Activated B cell treated with CpG ODN at 0.5 μM for 24 hours (primary cell): ENCODE measurements around the gene CAMTA1. TPM values are rescaled to one million over a fixed set of nuclear protein-coding genes. Genes with fewer than 3 reads are reported as not detected.
"Not testable (repeated sequence)": the region's sequence is repeated elsewhere in the genome, so short reads cannot be mapped to it uniquely, and the experiment has no call there.

ENCODE experiments used
- ATAC-seq: fragments of 200-7000 bp; cut with Tn5 transposase; one replicate; pipeline ENCODE4 v1.10.0; 2021; ENCODE audit warnings: low read depth, mild to moderate bottlenecking, moderate library complexity
- CTCF ChIA-PET: fragments of 350-600 bp; sonication (Branson Sonifier 250); formaldehyde crosslinking; loops from one replicate; lab custom pipeline; 2021; ENCODE audit warnings: antibody characterized with exemption; lab: Charles Lee
- POLR2A ChIA-PET: fragments of 350-600 bp; sonication (Branson Sonifier 250); formaldehyde crosslinking; loops from one replicate; lab custom pipeline; 2021; ENCODE audit warnings: antibody characterized with exemption; lab: Charles Lee
- DNase-seq: peaks from one replicate; pipeline ENCODE4 v3.0.0; 2022
- H3K27ac Mint-ChIP-seq: one replicate; pipeline ENCODE4 v1.8.0; 2020; ENCODE audit warnings: mixed read lengths
- H3K27me3 Mint-ChIP-seq: one replicate; pipeline ENCODE4 v1.8.0; 2021; ENCODE audit warnings: mixed read lengths
- H3K36me3 Mint-ChIP-seq: one replicate; pipeline ENCODE4 v1.8.0; 2021; ENCODE audit warnings: low read depth, mixed read lengths
- H3K4me1 Mint-ChIP-seq: one replicate; pipeline ENCODE4 v1.8.0; 2021; ENCODE audit warnings: mixed read lengths
- H3K4me3 Mint-ChIP-seq: one replicate; pipeline ENCODE4 v1.8.0; 2020; ENCODE audit warnings: mild to moderate bottlenecking, mixed read lengths
- H3K9me3 Mint-ChIP-seq: one replicate; pipeline ENCODE4 v1.8.0; 2020; ENCODE audit warnings: mixed read lengths
- CTCF ChIP-seq: fragments of 200-600 bp; IDR thresholded peaks from one replicate; pipeline ENCODE4 v1.8.0; 2022; ENCODE audit warnings: antibody characterized with exemption, mild to moderate bottlenecking
- intact Hi-C: fragments of 100-400 bp; cut with micrococcal nuclease; formaldehyde crosslinking; loops from one replicate; pipeline ENCODE4 v1.15.1; 2024
- total RNA-seq: library from RNA; stranded (reverse); gene quantifications from 2 replicates; pipeline ENCODE4 v1.2.3, GENCODE V29; 2022

The CAMTA1 gene
- total RNA-seq, 1 donor from 2014 or later = 49.8 TPM

DNA sequence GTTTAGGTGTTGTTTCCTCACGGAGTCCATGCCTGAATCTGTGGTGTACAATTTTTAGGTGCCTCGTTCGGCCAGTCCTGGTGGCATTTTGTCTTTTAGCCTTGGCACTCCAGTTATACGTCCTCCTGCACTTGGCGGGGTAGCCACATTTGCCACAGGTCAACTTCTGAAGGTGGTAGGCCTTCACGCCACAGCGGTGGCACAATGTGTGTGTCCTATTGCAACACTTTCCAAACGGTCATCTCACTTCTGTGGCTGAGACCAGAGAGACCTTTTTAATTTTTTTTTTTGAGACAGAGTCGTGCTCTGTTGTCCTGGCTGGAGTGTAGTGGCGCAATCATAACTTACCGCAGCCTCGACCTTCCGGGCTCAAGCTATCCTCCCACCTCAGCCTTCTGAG is 49.1 kb downstream of the CAMTA1 start:
- Mint-ChIP-seq H3K4me1 (peaks cover 3% of the 10 kb centered on the region), H3K9me3 (no peaks in the 10 kb centered on the region), H3K27me3 (no peaks in the 10 kb centered on the region), H3K4me3 (no peak overlapping the region), H3K27ac (no peak overlapping the region), H3K36me3 (peaks cover 51% of the 10 kb centered on the region)
- ChIA-PET POLR2A (no interaction called here), CTCF (interaction anchor here (0.7 kb wide), 1 partner anchor 122 kb away, joined by 3 read pairs; no protein-coding TSS in a partner anchor)
- no peak for TF ChIP-seq CTCF
- DNase-seq (no peak), ATAC-seq (no peak)
- intact Hi-C loops = no loop called here

GRCh38 chr1:6835139-6835538 is 49.9 kb downstream of the CAMTA1 start:
- ChIA-PET CTCF (interaction anchor here (1.2 kb wide), 1 partner anchor 10 kb away, joined by 5 read pairs; no protein-coding TSS in a partner anchor), POLR2A (no interaction called here)
- DNase-seq = no peak
- Mint-ChIP-seq H3K27me3 (no peaks in the 10 kb centered on the region), H3K9me3 (no peaks in the 10 kb centered on the region), H3K36me3 (peaks cover 53% of the 10 kb centered on the region), H3K4me3 (no peak overlapping the region), H3K4me1 (peaks cover 6% of the 10 kb centered on the region), H3K27ac (no peak overlapping the region)
- intact Hi-C loops = no loop called here
- no peak for TF ChIP-seq CTCF
- no peak for ATAC-seq

GRCh38 chr1:6842301-6842700 is 57.0 kb downstream of the CAMTA1 start:
- H3K27ac Mint-ChIP-seq = no peak overlapping the region
- H3K9me3 Mint-ChIP-seq = peaks cover 6% of the 10 kb centered on the region
- no peak overlapping the region for H3K4me3 Mint-ChIP-seq
- no peak for ATAC-seq
- intact Hi-C loops = no loop called here
- peaks cover 2% of the 10 kb centered on the region for H3K4me1 Mint-ChIP-seq
- no peak for DNase-seq
- peaks cover 71% of the 10 kb centered on the region for H3K36me3 Mint-ChIP-seq
- ChIA-PET CTCF (no interaction called here), POLR2A (no interaction called here)
- H3K27me3 Mint-ChIP-seq = no peaks in the 10 kb centered on the region
- no peak for TF ChIP-seq CTCF

- DNase-seq, H3K27ac Mint-ChIP-seq, POLR2A ChIA-PET, intact Hi-C loops, ATAC-seq, H3K9me3 Mint-ChIP-seq, H3K27me3 Mint-ChIP-seq, H3K4me1 Mint-ChIP-seq, H3K4me3 Mint-ChIP-seq: not testable (repeated sequence)
- CTCF ChIA-PET = interaction anchor here (2.3 kb wide), 1 partner anchor 10 kb away, joined by 5 read pairs; no protein-coding TSS in a partner anchor
- peaks cover 66% of the 10 kb centered on the region for H3K36me3 Mint-ChIP-seq
These were observed 60.5 kb downstream of the CAMTA1 start for GRCh38 chr1:6845786-6846185.

DNA sequence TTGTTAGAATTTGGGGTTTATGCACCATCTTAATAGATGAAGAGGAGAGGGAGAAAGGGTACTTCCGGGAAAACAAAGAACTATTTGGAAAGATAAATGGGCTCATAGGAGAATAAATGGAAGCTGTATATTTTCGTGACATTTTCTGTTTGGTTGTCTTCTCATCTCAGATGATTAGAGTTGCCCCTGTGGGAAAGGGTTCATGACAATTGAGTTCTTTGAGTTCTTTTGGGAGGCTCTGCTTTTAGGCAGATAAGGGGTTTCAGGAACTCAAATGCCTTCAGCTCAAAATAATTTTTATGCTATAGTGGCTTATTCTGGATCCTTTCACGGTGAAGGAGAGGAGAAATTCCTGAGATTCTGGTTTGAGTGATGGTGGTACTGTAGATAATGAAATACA is 63.6 kb downstream of the CAMTA1 start:
- H3K36me3 Mint-ChIP-seq = peaks cover 69% of the 10 kb centered on the region
- TF ChIP-seq CTCF = no peak
- H3K27ac Mint-ChIP-seq = no peak overlapping the region
- peaks cover 6% of the 10 kb centered on the region for H3K9me3 Mint-ChIP-seq
- POLR2A ChIA-PET = no interaction called here
- DNase-seq (no peak), ATAC-seq (no peak)
- no peaks in the 10 kb centered on the region for H3K4me1 Mint-ChIP-seq
- intact Hi-C loops = no loop called here
- H3K4me3 Mint-ChIP-seq = no peak overlapping the region
- CTCF ChIA-PET = interaction anchor here (0.7 kb wide), 1 partner anchor 41 kb away, joined by 3 read pairs; no protein-coding TSS in a partner anchor
- no peaks in the 10 kb centered on the region for H3K27me3 Mint-ChIP-seq

DNA sequence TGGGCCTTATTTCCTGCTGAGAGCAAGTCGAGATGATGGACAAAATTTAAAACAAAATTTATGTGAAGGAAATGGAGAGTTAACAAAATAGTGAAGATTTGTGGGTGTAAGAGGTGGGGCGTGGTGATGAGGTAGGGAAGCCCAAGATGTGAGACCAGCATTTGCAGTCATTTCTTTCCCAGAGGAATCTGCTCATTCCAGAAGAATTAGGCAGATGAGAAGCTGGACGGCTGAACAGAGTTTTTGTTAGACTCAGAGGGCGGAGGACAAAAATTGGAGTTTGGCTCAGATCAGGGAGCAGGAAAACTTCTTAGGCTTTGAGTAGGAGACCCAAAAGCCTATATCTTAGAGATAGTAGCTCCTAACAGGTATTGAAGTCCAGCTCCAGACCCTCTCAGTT is 65.3 kb downstream of the CAMTA1 start:
- ATAC-seq (no peak), DNase-seq (no peak)
- TF ChIP-seq CTCF = no peak
- POLR2A ChIA-PET = no interaction called here
- CTCF ChIA-PET = no interaction called here
- Mint-ChIP-seq H3K4me1 (no peaks in the 10 kb centered on the region), H3K27ac (no peak overlapping the region), H3K27me3 (no peaks in the 10 kb centered on the region), H3K36me3 (peaks cover 69% of the 10 kb centered on the region), H3K9me3 (peaks cover 4% of the 10 kb centered on the region), H3K4me3 (no peak overlapping the region)
- intact Hi-C loops = no loop called here
